Measurements from ENCODE around the gene NBPF1. TPM values are rescaled to one million over a fixed set of nuclear protein-coding genes. Genes with fewer than 3 reads are reported as not detected.
"Not testable (repeated sequence)": the region's sequence is repeated elsewhere in the genome, so short reads cannot be mapped to it uniquely, and the experiment has no call there.

The NBPF1 gene
- total RNA-seq, 1 donor from 2014 or later: 69.4 TPM

- H3K4me3 ChIP-seq (ENCODE audit: low read length in 3 of 3): peak overlapping the region in 2 of 3 donors; percentile 53 to 100
Measured at GRCh38 chr1:16642025-16642966, 28.9 kb upstream of the NBPF1 start.

GRCh38 chr1:16641159-16641975 lies 28.0 kb upstream of the NBPF1 start:
- H3K27me3 ChIP-seq (ENCODE audit: control insufficient read depth in 3 of 3, insufficient read depth in 3 of 3, low read length in 3 of 3); H3K9me3 ChIP-seq (ENCODE audit: control insufficient read depth in 3 of 3, low read length in 3 of 3): not testable (repeated sequence)
- peaks cover 0 to 16% (median 10%) of the 10 kb centered on the region in 3 donors for H3K36me3 ChIP-seq (ENCODE audit: control insufficient read depth in 3 of 3, insufficient read depth in 3 of 3, low read length in 3 of 3)
- H3K4me3 ChIP-seq (ENCODE audit: low read length in 3 of 3): peak overlapping the region in 1 of 3 donors; percentile 23
- peak overlapping the region in 1 of 3 donors; percentile 45 for H3K9ac ChIP-seq (ENCODE audit: low read depth in 1 of 3, low read length in 3 of 3)
- H3K27ac ChIP-seq (ENCODE audit: low read depth, low read length): peak overlapping the region; percentile 96
- peaks cover 64 to 71% (median 67%) of the 10 kb centered on the region in 3 donors for H3K4me1 ChIP-seq (ENCODE audit: control insufficient read depth in 3 of 3, insufficient read depth in 3 of 3, low read length in 3 of 3)

More at GRCh38 chr1:16642025-16642966, 28.9 kb upstream of the NBPF1 start:
- Histone ChIP-seq H3K36me3 (ENCODE audit: control insufficient read depth in 3 of 3, insufficient read depth in 3 of 3, low read length in 3 of 3) (peaks cover 0 to 16% (median 10%) of the 10 kb centered on the region in 3 donors), H3K9ac (ENCODE audit: low read depth in 1 of 3, low read length in 3 of 3) (peak overlapping the region in 2 of 3 donors; percentile 30 to 100), H3K27ac (ENCODE audit: low read depth, low read length) (peak overlapping the region; percentile 7), H3K4me1 (ENCODE audit: control insufficient read depth in 3 of 3, insufficient read depth in 3 of 3, low read length in 3 of 3) (peaks cover 60 to 64% (median 63%) of the 10 kb centered on the region in 3 donors)
- H3K27me3 ChIP-seq (ENCODE audit: control insufficient read depth in 3 of 3, insufficient read depth in 3 of 3, low read length in 3 of 3); H3K9me3 ChIP-seq (ENCODE audit: control insufficient read depth in 3 of 3, low read length in 3 of 3): not testable (repeated sequence)

- not testable (repeated sequence) for H3K27me3 ChIP-seq (ENCODE audit: control insufficient read depth in 3 of 3, insufficient read depth in 3 of 3, low read length in 3 of 3); H3K9me3 ChIP-seq (ENCODE audit: control insufficient read depth in 3 of 3, low read length in 3 of 3)
- H3K27ac ChIP-seq (ENCODE audit: low read depth, low read length): peak overlapping the region; percentile 96
- peak overlapping the region; percentile 41 to 60 (median 48) for H3K4me3 ChIP-seq (ENCODE audit: low read length in 3 of 3)
- H3K4me1 ChIP-seq (ENCODE audit: control insufficient read depth in 3 of 3, insufficient read depth in 3 of 3, low read length in 3 of 3): peaks cover 56 to 60% (median 56%) of the 10 kb centered on the region in 3 donors
- peak overlapping the region; percentile 68 to 83 (median 68) for H3K9ac ChIP-seq (ENCODE audit: low read depth in 1 of 3, low read length in 3 of 3)
- H3K36me3 ChIP-seq (ENCODE audit: control insufficient read depth in 3 of 3, insufficient read depth in 3 of 3, low read length in 3 of 3): peaks cover 0 to 21% (median 13%) of the 10 kb centered on the region in 3 donors
Measured at GRCh38 chr1:16639091-16640031, 26.0 kb upstream of the NBPF1 start.

- Histone ChIP-seq H3K27ac (ENCODE audit: low read depth, low read length) (peak overlapping the region; percentile 96), H3K4me1 (ENCODE audit: control insufficient read depth in 3 of 3, insufficient read depth in 3 of 3, low read length in 3 of 3) (peaks cover 44 to 56% (median 47%) of the 10 kb centered on the region in 3 donors), H3K36me3 (ENCODE audit: control insufficient read depth in 3 of 3, insufficient read depth in 3 of 3, low read length in 3 of 3) (peaks cover 8 to 26% (median 20%) of the 10 kb centered on the region in 3 donors)
Measured at GRCh38 chr1:16637941-16638778, 24.8 kb upstream of the NBPF1 start.

GRCh38 chr1:16636551-16637195 lies 23.3 kb upstream of the NBPF1 start:
- H3K27me3 ChIP-seq (ENCODE audit: control insufficient read depth in 3 of 3, insufficient read depth in 3 of 3, low read length in 3 of 3); H3K9me3 ChIP-seq (ENCODE audit: control insufficient read depth in 3 of 3, low read length in 3 of 3); H3K4me3 ChIP-seq (ENCODE audit: low read length in 3 of 3): not testable (repeated sequence)
- H3K9ac ChIP-seq (ENCODE audit: low read depth in 1 of 3, low read length in 3 of 3): peak overlapping the region; percentile 2 to 35 (median 5)
- H3K27ac ChIP-seq (ENCODE audit: low read depth, low read length): peak overlapping the region; percentile 96
- H3K4me1 ChIP-seq (ENCODE audit: control insufficient read depth in 3 of 3, insufficient read depth in 3 of 3, low read length in 3 of 3): peaks cover 31 to 45% (median 38%) of the 10 kb centered on the region in 3 donors
- H3K36me3 ChIP-seq (ENCODE audit: control insufficient read depth in 3 of 3, insufficient read depth in 3 of 3, low read length in 3 of 3): peaks cover 23 to 31% (median 25%) of the 10 kb centered on the region in 3 donors

More at GRCh38 chr1:16637941-16638778, 24.8 kb upstream of the NBPF1 start:
- not testable (repeated sequence) for H3K27me3 ChIP-seq (ENCODE audit: control insufficient read depth in 3 of 3, insufficient read depth in 3 of 3, low read length in 3 of 3); H3K9me3 ChIP-seq (ENCODE audit: control insufficient read depth in 3 of 3, low read length in 3 of 3)
- peak overlapping the region; percentile 68 to 83 (median 68) for H3K9ac ChIP-seq (ENCODE audit: low read depth in 1 of 3, low read length in 3 of 3)
- peak overlapping the region in 1 of 3 donors; percentile 46 for H3K4me3 ChIP-seq (ENCODE audit: low read length in 3 of 3)

- Histone ChIP-seq H3K36me3 (ENCODE audit: control insufficient read depth in 3 of 3, insufficient read depth in 3 of 3, low read length in 3 of 3) (peaks cover 30 to 38% (median 32%) of the 10 kb centered on the region in 3 donors), H3K4me1 (ENCODE audit: control insufficient read depth in 3 of 3, insufficient read depth in 3 of 3, low read length in 3 of 3) (peaks cover 31 to 45% (median 38%) of the 10 kb centered on the region in 3 donors)
- H3K4me3 ChIP-seq (ENCODE audit: low read length in 3 of 3); H3K27ac ChIP-seq (ENCODE audit: low read depth, low read length); H3K9ac ChIP-seq (ENCODE audit: low read depth in 1 of 3, low read length in 3 of 3); H3K9me3 ChIP-seq (ENCODE audit: control insufficient read depth in 3 of 3, low read length in 3 of 3); H3K27me3 ChIP-seq (ENCODE audit: control insufficient read depth in 3 of 3, insufficient read depth in 3 of 3, low read length in 3 of 3): not testable (repeated sequence)
Measured at GRCh38 chr1:16635959-16636358, 22.6 kb upstream of the NBPF1 start.

GRCh38 chr1:16633540-16634282 lies 20.3 kb upstream of the NBPF1 start:
- not testable (repeated sequence) for H3K27me3 ChIP-seq (ENCODE audit: control insufficient read depth in 3 of 3, insufficient read depth in 3 of 3, low read length in 3 of 3); H3K27ac ChIP-seq (ENCODE audit: low read depth, low read length); H3K4me3 ChIP-seq (ENCODE audit: low read length in 3 of 3); H3K9me3 ChIP-seq (ENCODE audit: control insufficient read depth in 3 of 3, low read length in 3 of 3)
- peak overlapping the region in 2 of 3 donors; percentile 6 to 69 for H3K9ac ChIP-seq (ENCODE audit: low read depth in 1 of 3, low read length in 3 of 3)
- H3K4me1 ChIP-seq (ENCODE audit: control insufficient read depth in 3 of 3, insufficient read depth in 3 of 3, low read length in 3 of 3): peaks cover 15 to 28% (median 21%) of the 10 kb centered on the region in 3 donors
- peaks cover 43 to 60% (median 51%) of the 10 kb centered on the region in 3 donors for H3K36me3 ChIP-seq (ENCODE audit: control insufficient read depth in 3 of 3, insufficient read depth in 3 of 3, low read length in 3 of 3)

Measured in skeletal muscle tissue (tissue), 4 donors.